GM21529 (cell line): ENCODE results near the gene KLK5.

Source experiments
- ATAC-seq: cut with Tn5 transposase; IDR thresholded peaks from one replicate; pipeline ENCODE4 v1.9.1; 2021; ENCODE audit not compliant: unreplicated experiment

KLK5 gene

GRCh38 chr19:50969413-50969760, 16.5 kb upstream of the KLK5 start, which contains the start of gene KLK6:
KLK6 (minus strand) TSS chr19:50969591; CDS start chr19:50968104, 1,487 bp downstream.
- ATAC-seq, result no peak

GRCh38 chr19:50968716-50969412, 16.0 kb upstream of the KLK5 start:
- no peak for ATAC-seq

GRCh38 chr19:50967929-50968715, 15.3 kb upstream of the KLK5 start:
- ATAC-seq, result no peak

GRCh38 chr19:50964266-50964665, 11.4 kb upstream of the KLK5 start:
- no peak for ATAC-seq

GRCh38 chr19:50963381-50963780, 10.5 kb upstream of the KLK5 start:
- ATAC-seq, result no peak

- no peak for ATAC-seq
These were observed 9.4 kb upstream of the KLK5 start for GRCh38 chr19:50962245-50962644.

- no peak for ATAC-seq
These were observed 7.1 kb upstream of the KLK5 start for GRCh38 chr19:50959731-50960500.

GRCh38 chr19:50957587-50957986, 4.7 kb upstream of the KLK5 start:
- ATAC-seq, result no peak

- ATAC-seq, result no peak
These were observed 3.0 kb downstream of the KLK5 start for GRCh38 chr19:50949861-50950260.

- ATAC-seq, result no peak
These were observed 5.7 kb downstream of the KLK5 start for GRCh38 chr19:50947123-50947522.

GRCh38 chr19:50944795-50945194, 8.0 kb downstream of the KLK5 start:
- no peak for ATAC-seq

- ATAC-seq, result no peak
These were observed 9.6 kb downstream of the KLK5 start for GRCh38 chr19:50943074-50943828.

- no peak for ATAC-seq
These were observed 13.2 kb downstream of the KLK5 start for GRCh38 chr19:50939596-50939995.

- no peak for ATAC-seq
These were observed 19.2 kb downstream of the KLK5 start for GRCh38 chr19:50933640-50934039.

GRCh38 chr19:50932690-50933083, 20.2 kb downstream of the KLK5 start:
- ATAC-seq, result no peak

- no peak for ATAC-seq
These were observed 20.7 kb downstream of the KLK5 start for GRCh38 chr19:50932018-50932689.

GRCh38 chr19:50931023-50931422, 21.8 kb downstream of the KLK5 start:
- no peak for ATAC-seq

GRCh38 chr19:50928831-50929230, 24.0 kb downstream of the KLK5 start:
- no peak for ATAC-seq

GRCh38 chr19:50926144-50926543, 26.7 kb downstream of the KLK5 start:
- ATAC-seq, result no peak

- no peak for ATAC-seq
These were observed 27.1 kb downstream of the KLK5 start for GRCh38 chr19:50925734-50926133.
